NB4 (cell line): ENCODE results near the gene FCER2.
A peak's percentile ranks its signal among the peaks of the same experiment; 100 is the strongest.

ENCODE experiments used
- DNase-seq: peaks from one replicate; pipeline ENCODE4 v3.0.0; 2010; ENCODE audit warnings: low read depth
- H3K4me3 ChIP-seq: one replicate; pipeline ENCODE4 v1.5.1; 2011; ENCODE audit warnings: mild to moderate bottlenecking, low read depth, low read length, moderate library complexity
- CTCF ChIP-seq: IDR thresholded peaks from one replicate; pipeline ENCODE4 v1.5.1; 2012; ENCODE audit warnings: low read depth, low read length
- MAX ChIP-seq: IDR thresholded peaks from 2 replicates; pipeline ENCODE4 v1.6.1; 2011; ENCODE audit warnings: low read depth, low read length
- MYC ChIP-seq: IDR thresholded peaks from 2 replicates; pipeline ENCODE4 v1.6.1; 2011; ENCODE audit warnings: low read depth, low read length
- POLR2A ChIP-seq: IDR thresholded peaks from 2 replicates; pipeline ENCODE4 v1.6.1; 2011; ENCODE audit warnings: mild to moderate bottlenecking; ENCODE audit not compliant: insufficient read length; ENCODE audit errors: extremely low read depth

The FCER2 gene

GRCh38 chr19:7670150-7670783 is 31.7 kb downstream of the FCER2 start:
- TF ChIP-seq POLR2A = peak; percentile 33
- no peak for TF ChIP-seq CTCF
- TF ChIP-seq MYC = peak; percentile 75; the same call in 1 of the 2 replicates
- TF ChIP-seq MAX = peak; percentile 73
- peak; percentile 89 for DNase-seq
- H3K4me3 ChIP-seq = peak overlapping the region; percentile 77

- DNase-seq = peak; percentile 62
- TF ChIP-seq MAX (no peak), MYC (no peak), CTCF (no peak), POLR2A (no peak)
- H3K4me3 ChIP-seq = peak overlapping the region; percentile 77
Observed at GRCh38 chr19:7669641-7670040, 32.3 kb downstream of the FCER2 start.

GRCh38 chr19:7668842-7669241 is 33.1 kb downstream of the FCER2 start, which contains the start of gene RETN:
TSS of gene RETN (plus strand) at chr19:7669049. CDS start at chr19:7669327, 278 bp downstream.
- DNase-seq = peak; percentile 96
- peak within 1 kb of the TSS; percentile 77 for H3K4me3 ChIP-seq
- TF ChIP-seq MAX = no peak
- TF ChIP-seq POLR2A = peak; percentile 68

GRCh38 chr19:7665076-7665475 is 36.9 kb downstream of the FCER2 start:
- no peak overlapping the region for H3K4me3 ChIP-seq
- DNase-seq = no peak
- TF ChIP-seq POLR2A = no peak
- no peak for TF ChIP-seq MYC

- TF ChIP-seq POLR2A (no peak), MYC (no peak), MAX (no peak), CTCF (no peak)
- DNase-seq = no peak
- no peak overlapping the region for H3K4me3 ChIP-seq
Observed at GRCh38 chr19:7663706-7664105, 38.2 kb downstream of the FCER2 start.

GRCh38 chr19:7662657-7663056 is 39.3 kb downstream of the FCER2 start:
- no peak for TF ChIP-seq MAX
- TF ChIP-seq MYC = no peak
- TF ChIP-seq POLR2A = no peak
- no peak for TF ChIP-seq CTCF

GRCh38 chr19:7661744-7662538 is 40.0 kb downstream of the FCER2 start:
- DNase-seq = no peak
- TF ChIP-seq MYC (no peak), CTCF (no peak), POLR2A (no peak)
- H3K4me3 ChIP-seq = no peak overlapping the region

More at GRCh38 chr19:7662657-7663056, 39.3 kb downstream of the FCER2 start:
- H3K4me3 ChIP-seq = no peak overlapping the region
- DNase-seq = no peak
